WTC11 (cell line): ENCODE measurements around the gene RHBDL1. TPM values are rescaled to one million over a fixed set of nuclear protein-coding genes. Genes with fewer than 3 reads are reported as not detected.

ENCODE experiments used
- ATAC-seq: fragments of 200-7000 bp; cut with Tn5 transposase; 2 replicates; pipeline ENCODE4 v1.10.0; 2021; ENCODE audit warnings: mild to moderate bottlenecking, moderate library complexity
- CTCF ChIA-PET: fragments of 300-600 bp; sonication (Branson Sonifier 250); formaldehyde crosslinking; loops from one replicate; lab custom pipeline; 2021; ENCODE audit warnings: antibody characterized with exemption; lab: Charles Lee
- POLR2A ChIA-PET: fragments of 350-600 bp; sonication (Branson Sonifier 250); formaldehyde crosslinking; loops from one replicate; lab custom pipeline; 2021; ENCODE audit warnings: antibody characterized with exemption; lab: Charles Lee
- DNase-seq: peaks from one replicate; pipeline ENCODE4 v3.0.0; 2021; ENCODE audit warnings: low spot score
- H3K27ac Mint-ChIP-seq: 2 replicates; pipeline ENCODE4 v1.8.0; 2021; ENCODE audit warnings: mixed read lengths
- H3K27me3 Mint-ChIP-seq: 2 replicates; pipeline ENCODE4 v1.8.0; 2021; ENCODE audit warnings: low read depth, mild to moderate bottlenecking, moderate library complexity, mixed read lengths
- H3K36me3 Mint-ChIP-seq: 2 replicates; pipeline ENCODE4 v1.8.0; 2021; ENCODE audit warnings: mixed read lengths
- H3K4me1 Mint-ChIP-seq: 2 replicates; pipeline ENCODE4 v1.8.0; 2022; ENCODE audit warnings: mixed read lengths
- H3K4me3 Mint-ChIP-seq: 2 replicates; pipeline ENCODE4 v1.8.0; 2021; ENCODE audit warnings: mild to moderate bottlenecking, moderate library complexity, mixed read lengths
- H3K9me3 Mint-ChIP-seq: 2 replicates; pipeline ENCODE4 v1.8.0; 2021; ENCODE audit warnings: mixed read lengths
- ATF2 ChIP-seq: sonication (generic); formaldehyde crosslinking; IDR thresholded peaks from 2 replicates; pipeline ENCODE4 v1.8.1; 2022; ENCODE audit warnings: low read depth, missing genetic modification reagents, borderline replicate concordance
- CBFB ChIP-seq: sonication (generic); formaldehyde crosslinking; IDR thresholded peaks from 2 replicates; pipeline ENCODE4 v1.8.1; 2022; ENCODE audit warnings: mild to moderate bottlenecking, low read depth, missing genetic modification reagents
- CDX4 ChIP-seq: fragments of 250-450 bp; sonication (Bioruptor Pico); IDR thresholded peaks from 2 replicates; pipeline ENCODE4 v1.9.0; 2021; ENCODE audit warnings: moderate library complexity, mild to moderate bottlenecking, inconsistent platforms, borderline replicate concordance
- CTCF ChIP-seq: fragments of 200-600 bp; IDR thresholded peaks from 2 replicates; pipeline ENCODE4 v1.8.0; 2022; ENCODE audit warnings: antibody characterized with exemption
- EMX1 ChIP-seq: fragments of 250-450 bp; sonication (Bioruptor Pico); IDR thresholded peaks from 2 replicates; pipeline ENCODE4 v1.8.0; 2021; ENCODE audit warnings: mild to moderate bottlenecking
- ETV6 ChIP-seq: sonication (generic); formaldehyde crosslinking; IDR thresholded peaks from 2 replicates; pipeline ENCODE4 v1.8.1; 2022; ENCODE audit warnings: mild to moderate bottlenecking, missing genetic modification reagents
- MYBL2 ChIP-seq: sonication (generic); formaldehyde crosslinking; IDR thresholded peaks from 2 replicates; pipeline ENCODE4 v1.8.1; 2023; ENCODE audit warnings: mild to moderate bottlenecking, moderate library complexity, missing genetic modification reagents
- NFE2L1 ChIP-seq: sonication (generic); formaldehyde crosslinking; IDR thresholded peaks from 2 replicates; pipeline ENCODE4 v1.8.1; 2023; ENCODE audit warnings: missing genetic modification reagents
- NR3C1 ChIP-seq: sonication (generic); formaldehyde crosslinking; conservative IDR thresholded peaks from 2 replicates; pipeline ENCODE4 v1.8.1; 2023; ENCODE audit warnings: low read depth, mild to moderate bottlenecking, missing genetic modification reagents
- RELA ChIP-seq: sonication (generic); formaldehyde crosslinking; IDR thresholded peaks from 2 replicates; pipeline ENCODE4 v1.8.1; 2022; ENCODE audit warnings: missing genetic modification reagents, mild to moderate bottlenecking, borderline replicate concordance
- ZNF121 ChIP-seq: sonication (generic); formaldehyde crosslinking; IDR thresholded peaks from 2 replicates; pipeline ENCODE4 v1.8.0; 2023; ENCODE audit warnings: missing genetic modification reagents
- ZNF232 ChIP-seq: sonication (generic); formaldehyde crosslinking; IDR thresholded peaks from 2 replicates; pipeline ENCODE4 v1.8.0; 2022; ENCODE audit warnings: mild to moderate bottlenecking, missing genetic modification reagents
- ZNF263 ChIP-seq: sonication (generic); formaldehyde crosslinking; IDR thresholded peaks from 2 replicates; pipeline ENCODE4 v1.8.1; 2022; ENCODE audit warnings: low read depth, mild to moderate bottlenecking, moderate library complexity, missing genetic modification reagents
- total RNA-seq: library from RNA; stranded (reverse); gene quantifications from 3 replicates; pipeline ENCODE4 v1.2.3, GENCODE V29; 2021
- TF ChIP-seq, protein P1 (sequence below): sonication (generic); formaldehyde crosslinking; IDR thresholded peaks from 2 replicates; pipeline ENCODE4 v1.8.0; 2022; ENCODE audit warnings: mild to moderate bottlenecking, missing genetic modification reagents
- TF ChIP-seq, protein P2 (sequence below): sonication (generic); formaldehyde crosslinking; IDR thresholded peaks from 2 replicates; pipeline ENCODE4 v1.8.1; 2023; ENCODE audit warnings: mild to moderate bottlenecking, missing genetic modification reagents
- TF ChIP-seq, protein P3 (sequence below): sonication (generic); formaldehyde crosslinking; IDR thresholded peaks from 2 replicates; pipeline ENCODE4 v1.8.1; 2023; ENCODE audit warnings: mild to moderate bottlenecking, missing genetic modification reagents, moderate library complexity
- TF ChIP-seq, protein P4 (sequence below): fragments of 250-450 bp; sonication (Bioruptor Pico); IDR thresholded peaks from 2 replicates; pipeline ENCODE4 v1.9.0; 2021; ENCODE audit warnings: mild to moderate bottlenecking
- TF ChIP-seq, protein P5 (sequence below): sonication (generic); formaldehyde crosslinking; IDR thresholded peaks from 2 replicates; pipeline ENCODE4 v1.8.0; 2022; ENCODE audit warnings: mild to moderate bottlenecking, missing genetic modification reagents
- TF ChIP-seq, protein P6 (sequence below): fragments of 250-450 bp; sonication (Bioruptor Pico); IDR thresholded peaks from 2 replicates; pipeline ENCODE4 v2.1.2; 2022; ENCODE audit warnings: mild to moderate bottlenecking, moderate library complexity

Gene RHBDL1
- total RNA-seq, 1 experiment from 2014 or later = 8.2 TPM

DNA sequence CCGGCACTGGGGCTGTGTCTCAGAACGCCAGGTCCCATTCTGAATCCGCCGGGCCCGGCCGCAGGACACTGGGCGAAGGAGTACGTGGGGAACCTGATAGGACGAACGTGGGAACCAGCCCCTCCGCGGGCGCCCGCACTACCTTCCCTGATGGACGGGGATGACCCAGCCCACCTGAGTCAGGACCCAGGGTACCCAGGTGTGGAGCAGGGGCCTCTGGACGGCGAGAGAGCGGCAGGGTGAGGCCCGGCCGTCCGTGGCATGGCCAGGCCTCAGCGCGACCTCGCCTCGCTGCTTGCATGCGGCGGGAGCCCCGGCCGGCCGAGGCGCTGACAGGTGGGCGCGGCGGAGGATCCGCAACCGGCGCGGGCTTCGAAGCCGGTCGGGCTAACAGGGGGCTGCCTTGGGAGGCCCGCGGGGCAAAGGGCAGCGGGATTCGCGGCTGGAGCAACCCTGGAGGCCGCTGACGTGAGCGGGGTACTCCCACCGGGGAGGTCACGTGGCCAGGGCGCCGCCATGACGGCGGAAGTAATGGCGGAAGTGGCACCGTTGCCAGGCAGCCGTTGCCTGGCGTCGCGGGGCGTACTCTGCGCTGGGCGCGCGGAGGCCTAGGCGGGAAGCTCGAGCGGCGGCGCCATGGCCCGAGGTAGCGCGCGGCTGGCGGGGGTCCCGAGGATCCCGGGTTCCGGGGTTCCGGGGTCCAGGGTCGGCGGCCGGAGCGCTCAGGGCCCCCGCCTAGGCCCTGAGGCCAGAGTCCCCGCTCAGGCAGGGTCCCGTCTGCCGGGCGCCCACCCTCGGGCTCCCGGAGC is 26.5 kb upstream of the RHBDL1 start, which contains the start of gene WDR90 (continued):
- TF ChIP-seq, protein P1, sequence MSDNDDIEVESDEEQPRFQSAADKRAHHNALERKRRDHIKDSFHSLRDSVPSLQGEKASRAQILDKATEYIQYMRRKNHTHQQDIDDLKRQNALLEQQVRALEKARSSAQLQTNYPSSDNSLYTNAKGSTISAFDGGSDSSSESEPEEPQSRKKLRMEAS (CRISPR knock-in tag) = peak; percentile 97
- TF ChIP-seq, protein P2, sequence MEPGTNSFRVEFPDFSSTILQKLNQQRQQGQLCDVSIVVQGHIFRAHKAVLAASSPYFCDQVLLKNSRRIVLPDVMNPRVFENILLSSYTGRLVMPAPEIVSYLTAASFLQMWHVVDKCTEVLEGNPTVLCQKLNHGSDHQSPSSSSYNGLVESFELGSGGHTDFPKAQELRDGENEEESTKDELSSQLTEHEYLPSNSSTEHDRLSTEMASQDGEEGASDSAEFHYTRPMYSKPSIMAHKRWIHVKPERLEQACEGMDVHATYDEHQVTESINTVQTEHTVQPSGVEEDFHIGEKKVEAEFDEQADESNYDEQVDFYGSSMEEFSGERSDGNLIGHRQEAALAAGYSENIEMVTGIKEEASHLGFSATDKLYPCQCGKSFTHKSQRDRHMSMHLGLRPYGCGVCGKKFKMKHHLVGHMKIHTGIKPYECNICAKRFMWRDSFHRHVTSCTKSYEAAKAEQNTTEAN (CRISPR knock-in tag) = peak; percentile 54; the same call in 1 of the 2 replicates
- peak; percentile 60; the same call in 1 of the 2 replicates for TF ChIP-seq EMX1 (CRISPR knock-in tag)
- TF ChIP-seq, protein P3, sequence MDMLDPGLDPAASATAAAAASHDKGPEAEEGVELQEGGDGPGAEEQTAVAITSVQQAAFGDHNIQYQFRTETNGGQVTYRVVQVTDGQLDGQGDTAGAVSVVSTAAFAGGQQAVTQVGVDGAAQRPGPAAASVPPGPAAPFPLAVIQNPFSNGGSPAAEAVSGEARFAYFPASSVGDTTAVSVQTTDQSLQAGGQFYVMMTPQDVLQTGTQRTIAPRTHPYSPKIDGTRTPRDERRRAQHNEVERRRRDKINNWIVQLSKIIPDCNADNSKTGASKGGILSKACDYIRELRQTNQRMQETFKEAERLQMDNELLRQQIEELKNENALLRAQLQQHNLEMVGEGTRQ (CRISPR knock-in tag) = peak; percentile 99
- TF ChIP-seq, protein P4, sequence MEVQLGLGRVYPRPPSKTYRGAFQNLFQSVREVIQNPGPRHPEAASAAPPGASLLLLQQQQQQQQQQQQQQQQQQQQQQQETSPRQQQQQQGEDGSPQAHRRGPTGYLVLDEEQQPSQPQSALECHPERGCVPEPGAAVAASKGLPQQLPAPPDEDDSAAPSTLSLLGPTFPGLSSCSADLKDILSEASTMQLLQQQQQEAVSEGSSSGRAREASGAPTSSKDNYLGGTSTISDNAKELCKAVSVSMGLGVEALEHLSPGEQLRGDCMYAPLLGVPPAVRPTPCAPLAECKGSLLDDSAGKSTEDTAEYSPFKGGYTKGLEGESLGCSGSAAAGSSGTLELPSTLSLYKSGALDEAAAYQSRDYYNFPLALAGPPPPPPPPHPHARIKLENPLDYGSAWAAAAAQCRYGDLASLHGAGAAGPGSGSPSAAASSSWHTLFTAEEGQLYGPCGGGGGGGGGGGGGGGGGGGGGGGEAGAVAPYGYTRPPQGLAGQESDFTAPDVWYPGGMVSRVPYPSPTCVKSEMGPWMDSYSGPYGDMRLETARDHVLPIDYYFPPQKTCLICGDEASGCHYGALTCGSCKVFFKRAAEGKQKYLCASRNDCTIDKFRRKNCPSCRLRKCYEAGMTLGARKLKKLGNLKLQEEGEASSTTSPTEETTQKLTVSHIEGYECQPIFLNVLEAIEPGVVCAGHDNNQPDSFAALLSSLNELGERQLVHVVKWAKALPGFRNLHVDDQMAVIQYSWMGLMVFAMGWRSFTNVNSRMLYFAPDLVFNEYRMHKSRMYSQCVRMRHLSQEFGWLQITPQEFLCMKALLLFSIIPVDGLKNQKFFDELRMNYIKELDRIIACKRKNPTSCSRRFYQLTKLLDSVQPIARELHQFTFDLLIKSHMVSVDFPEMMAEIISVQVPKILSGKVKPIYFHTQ (CRISPR knock-in tag) = peak; percentile 44; the same call in 1 of the 2 replicates
- TF ChIP-seq NFE2L1 (CRISPR knock-in tag) = peak; percentile 72
- peak; percentile 65 for TF ChIP-seq ETV6 (CRISPR knock-in tag)
- TF ChIP-seq MYBL2 (CRISPR knock-in tag) = peak; percentile 43; the same call in 1 of the 2 replicates
- peak; percentile 57; the same call in 1 of the 2 replicates for TF ChIP-seq ATF2 (CRISPR knock-in tag)
- TF ChIP-seq RELA (CRISPR knock-in tag) = no peak
- TF ChIP-seq NR3C1 (CRISPR knock-in tag) = peak; percentile 94
- no peak for TF ChIP-seq CTCF
- TF ChIP-seq CBFB = peak; percentile 91
- TF ChIP-seq, all 79 proteins: peak for 37

GRCh38 chr16:649631-650030 is 25.8 kb upstream of the RHBDL1 start:
- no peak for DNase-seq
- POLR2A ChIA-PET = interaction anchor here (0.8 kb wide), 2 partner anchors 11 to 12 kb away, joined by 3 read pairs; no protein-coding TSS in a partner anchor
- peaks cover 5% of the 10 kb centered on the region; the same call in 1 of the 2 replicates for H3K4me1 Mint-ChIP-seq
- no peaks in the 10 kb centered on the region for H3K27me3 Mint-ChIP-seq
- ATAC-seq = no peak
- peak overlapping the region; percentile 64 for H3K4me3 Mint-ChIP-seq
- CTCF ChIA-PET = interaction anchor here (0.6 to 6.4 kb wide), 17 partner anchors 10 to 258 kb away, joined by 3 to 54 read pairs (median 5); partner anchors contain the start of genes CHTF18, METTL26, RAB40C and RHBDL1
- no peaks in the 10 kb centered on the region for H3K36me3 Mint-ChIP-seq
- no peak overlapping the region for H3K27ac Mint-ChIP-seq
- no peaks in the 10 kb centered on the region for H3K9me3 Mint-ChIP-seq
- no peak for TF ChIP-seq CDX4
- TF ChIP-seq, protein P5, sequence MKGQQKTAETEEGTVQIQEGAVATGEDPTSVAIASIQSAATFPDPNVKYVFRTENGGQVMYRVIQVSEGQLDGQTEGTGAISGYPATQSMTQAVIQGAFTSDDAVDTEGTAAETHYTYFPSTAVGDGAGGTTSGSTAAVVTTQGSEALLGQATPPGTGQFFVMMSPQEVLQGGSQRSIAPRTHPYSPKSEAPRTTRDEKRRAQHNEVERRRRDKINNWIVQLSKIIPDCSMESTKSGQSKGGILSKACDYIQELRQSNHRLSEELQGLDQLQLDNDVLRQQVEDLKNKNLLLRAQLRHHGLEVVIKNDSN = no peak
- TF ChIP-seq, protein P6, sequence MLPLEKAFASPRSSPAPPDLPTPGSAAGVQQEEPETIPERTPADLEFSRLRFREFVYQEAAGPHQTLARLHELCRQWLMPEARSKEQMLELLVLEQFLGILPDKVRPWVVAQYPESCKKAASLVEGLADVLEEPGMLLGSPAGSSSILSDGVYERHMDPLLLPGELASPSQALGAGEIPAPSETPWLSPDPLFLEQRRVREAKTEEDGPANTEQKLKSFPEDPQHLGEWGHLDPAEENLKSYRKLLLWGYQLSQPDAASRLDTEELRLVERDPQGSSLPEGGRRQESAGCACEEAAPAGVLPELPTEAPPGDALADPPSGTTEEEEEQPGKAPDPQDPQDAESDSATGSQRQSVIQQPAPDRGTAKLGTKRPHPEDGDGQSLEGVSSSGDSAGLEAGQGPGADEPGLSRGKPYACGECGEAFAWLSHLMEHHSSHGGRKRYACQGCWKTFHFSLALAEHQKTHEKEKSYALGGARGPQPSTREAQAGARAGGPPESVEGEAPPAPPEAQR (CRISPR knock-in tag) = no peak
- TF ChIP-seq NFE2L1 (CRISPR knock-in tag) = no peak
- no peak for TF ChIP-seq ZNF121 (CRISPR knock-in tag)
- TF ChIP-seq, protein P1 (CRISPR knock-in tag) = no peak
- no peak for TF ChIP-seq ZNF263 (CRISPR knock-in tag)
- no peak for TF ChIP-seq ZNF232 (CRISPR knock-in tag)
